ENCODE data around the gene ALOX12B. TPM values are rescaled to one million over a fixed set of nuclear protein-coding genes. Genes with fewer than 3 reads are reported as not detected.

Gene ALOX12B
- total and polyA plus RNA-seq, 2 of the 8 experiments (the other 6 are each of a cell fraction or from before 2014, with no cell fraction given) = 0.86 TPM; not detected in 1

- Histone ChIP-seq H2BK12ac (ENCODE audit: low read depth, low read length) (no peak overlapping the region), H4K20me1 (replicated peaks in 1 of 2; ENCODE audit: control insufficient read depth in 1 of 2, insufficient read depth in 2 of 2, low read length in 2 of 2) (no peaks in the 10 kb centered on the region), H3K9ac (replicated peaks in 1 of 4; ENCODE audit: extremely low read depth in 1 of 4, low read depth in 3 of 4, low read length in 3 of 4) (no peak overlapping the region), H3K27ac (ENCODE audit: low read depth, low read length) (no peak overlapping the region), H2BK5ac (ENCODE audit: low read depth, low read length) (no peak overlapping the region), H3K4me1 (replicated peaks in 1 of 4; ENCODE audit: control insufficient read depth in 3 of 4, insufficient read depth in 4 of 4, low read length in 3 of 4) (no peaks in the 10 kb centered on the region), H2AFZ (ENCODE audit: low read length) (no peak overlapping the region), H4K91ac (replicated peaks; ENCODE audit: insufficient read length, low read length) (no peak overlapping the region), H3K56ac (replicated peaks; ENCODE audit: insufficient read length, low read depth, low read length) (no peak overlapping the region), H2BK15ac (ENCODE audit: low read length) (no peak overlapping the region), H3K36me3 (ENCODE audit: control insufficient read depth in 2 of 4, insufficient read depth in 4 of 4, low read length in 3 of 4) (no peaks in the 10 kb centered on the region; a peak in 1 of 8 replicates), H3K4me2 (ENCODE audit: insufficient read depth in 1 of 2, low read depth in 2 of 2, low read length in 2 of 2) (no peak overlapping the region), H3K23me2 (ENCODE audit: low read depth, low read length) (no peaks in the 10 kb centered on the region), H3K14ac (ENCODE audit: insufficient read length) (no peak overlapping the region), H2AK5ac (ENCODE audit: low read depth, low read length) (no peak overlapping the region), H3K79me1 (ENCODE audit: low read depth, low read length) (no peaks in the 10 kb centered on the region), H3K4ac (replicated peaks; ENCODE audit: insufficient read length, low read depth, low read length) (no peak overlapping the region), H3K79me2 (ENCODE audit: control insufficient read depth in 1 of 2, insufficient read depth in 2 of 2, low read length in 2 of 2) (no peaks in the 10 kb centered on the region), H3K23ac (ENCODE audit: insufficient read length) (no peak overlapping the region), H4K8ac (ENCODE audit: extremely low read depth, insufficient read depth, low read length) (0 out of 2 replicates have a peak overlapping the region, but pooled peaks have one; percentile 38), H2BK120ac (replicated peaks; ENCODE audit: low read depth, low read length) (no peak overlapping the region), H3K4me3 (ENCODE audit: extremely low read depth in 1 of 4, insufficient read depth in 2 of 4, low read depth in 3 of 4, low read length in 4 of 4) (no peak overlapping the region), H2BK20ac (ENCODE audit: low read length) (no peak overlapping the region), H3K9me3 (ENCODE audit: insufficient read depth in 2 of 2, low read depth in 1 of 2, low read length in 1 of 2) (no peaks in the 10 kb centered on the region), H3K18ac (ENCODE audit: extremely low read depth, low read length) (no peak overlapping the region), H4K5ac (ENCODE audit: insufficient read length, low read depth, low read length) (no peak overlapping the region), H3K27me3 (replicated peaks in 1 of 4; ENCODE audit: control insufficient read depth in 3 of 4, extremely low read depth in 1 of 4, insufficient read depth in 3 of 4, low read length in 3 of 4) (peaks cover 0 to 3% (median 1%) of the 10 kb centered on the region in 4 experiments; a peak in 3 of 7 replicates)
- FAIRE-seq (no peak), DNase-seq (ENCODE audit: low read depth in 1 of 2, low spot score in 2 of 2) (no peak)
- POLR2A ChIA-PET (ENCODE audit: partially characterized antibody) = interaction anchor here (2.3 kb wide), 1 partner anchor 126 kb away, joined by 7 read pairs; no protein-coding TSS in a partner anchor
- TF ChIP-seq GTF2F1 (IDR thresholded peaks at IDR 0.05; ENCODE audit: borderline replicate concordance, low read depth, low read length) (no peak), TEAD4 (IDR thresholded peaks at IDR 0.05; ENCODE audit: low read depth, low read length) (no peak), BACH1 (IDR thresholded peaks at IDR 0.05; ENCODE audit: low read length) (no peak), SP2 (IDR thresholded peaks at IDR 0.05; ENCODE audit: low read length) (no peak), SRF (IDR thresholded peaks at IDR 0.05; ENCODE audit: low read depth, low read length) (no peak), CBX5 (IDR thresholded peaks at IDR 0.05; ENCODE audit: low read depth, low read length) (no peak), HDAC6 (IDR thresholded peaks at IDR 0.05; ENCODE audit: low read depth, low read length) (no peak)
- WGBS, 2 experiments (ENCODE audit: extremely low coverage in 1 of 2, insufficient coverage in 1 of 2, insufficient read length in 1 of 2, insufficient replicate concordance in 2 of 2, low coverage in 1 of 2, low lambda C conversion rate in 2 of 2, missing lambda C conversion rate in 1 of 2) = 90% methylated on average over 22 of the region's 24 CpGs; no CpG with 5 or more reads in 1 of the 2 experiments
- CTCF ChIA-PET (ENCODE audit: partially characterized antibody) = interaction anchor here (0.6 to 2.8 kb wide), 12 partner anchors 10 to 303 kb away, joined by 3 to 19 read pairs (median 3); no protein-coding TSS in a partner anchor
Measured at GRCh38 chr17:8046929-8047768, 40.4 kb downstream of the ALOX12B start.
